ENCODE results near the gene ST6GAL1. TPM values are rescaled to one million over a fixed set of nuclear protein-coding genes. Genes with fewer than 3 reads are reported as not detected.

The ST6GAL1 gene
- total RNA-seq, 1 experiment from 2014 or later: 25.6 TPM

GRCh38 chr3:186930641-186931531, 560 bp downstream of the ST6GAL1 start:
- BruUV-seq (replicated peaks): TSS peak; percentile 33
- intact Hi-C loops (cut with micrococcal nuclease; ENCODE audit: unreplicated experiment): loop anchor here (1.0 to 10.0 kb wide), 7 partner anchors 60 to 316 kb away; partner anchors contain the start of genes AHSG and RPL39L
- Histone ChIP-seq H3K4me1 (replicated peaks; ENCODE audit: insufficient read depth) (peaks cover 12% of the 10 kb centered on the region), H3K4me2 (peak overlapping the region; percentile 96), H4K20me1 (ENCODE audit: insufficient read depth) (peaks cover 5% of the 10 kb centered on the region; the same call in 1 of the 2 replicates), H3K79me2 (ENCODE audit: low read depth) (no peaks in the 10 kb centered on the region), H3K9me3 (ENCODE audit: insufficient read depth, low read depth) (no peaks in the 10 kb centered on the region), H2AFZ (peak overlapping the region; percentile 94), H3K36me3 (ENCODE audit: low read depth) (no peaks in the 10 kb centered on the region), H3F3A (ENCODE audit: insufficient read depth, low read depth) (peaks cover 19% of the 10 kb centered on the region; the same call in 1 of the 2 replicates), H3K27me3 (ENCODE audit: insufficient read depth, low read depth) (no peaks in the 10 kb centered on the region), H3K27ac (no peak overlapping the region), H3K9me2 (ENCODE audit: insufficient read depth) (no peaks in the 10 kb centered on the region), H3K4me3 (peak overlapping the region; percentile 97)
- peak; percentile 65 to 71 for DNase-seq
- ChIA-PET POLR2A (ENCODE audit: unreplicated experiment) (no interaction called here), CTCF (interaction anchor here (0.6 kb wide), 3 partner anchors 102 to 1484 kb away, joined by 3 to 4 read pairs (median 4); no protein-coding TSS in a partner anchor)
- no peak for TF ChIP-seq EZH2 (IDR thresholded peaks at IDR 0.05; ENCODE audit: low read depth)
- TF ChIP-seq CTCF (conservative IDR thresholded peaks at IDR 0.05): peak; percentile 29; the same call in 1 of the 2 replicates

GRCh38 chr3:186931532-186932280, 1.4 kb downstream of the ST6GAL1 start:
- POLR2A ChIA-PET (ENCODE audit: unreplicated experiment): interaction anchor here (0.6 kb wide), 1 partner anchor 129 kb away, joined by 7 read pairs; no protein-coding TSS in a partner anchor
- Histone ChIP-seq H3K79me2 (ENCODE audit: low read depth) (no peaks in the 10 kb centered on the region), H3K27me3 (ENCODE audit: insufficient read depth, low read depth) (no peaks in the 10 kb centered on the region), H3K36me3 (ENCODE audit: low read depth) (no peaks in the 10 kb centered on the region), H3K4me2 (peak overlapping the region; percentile 96), H3K27ac (no peak overlapping the region), H2AFZ (peak overlapping the region; percentile 94), H3K9me2 (ENCODE audit: insufficient read depth) (no peaks in the 10 kb centered on the region), H3K4me3 (peak overlapping the region; percentile 97), H4K20me1 (ENCODE audit: insufficient read depth) (peaks cover 5% of the 10 kb centered on the region; the same call in 1 of the 2 replicates), H3F3A (ENCODE audit: insufficient read depth, low read depth) (peaks cover 19% of the 10 kb centered on the region; the same call in 1 of the 2 replicates), H3K9me3 (ENCODE audit: insufficient read depth, low read depth) (no peaks in the 10 kb centered on the region), H3K4me1 (replicated peaks; ENCODE audit: insufficient read depth) (peaks cover 12% of the 10 kb centered on the region)
- peak; percentile 62 to 63 for DNase-seq
- TF ChIP-seq CTCF (conservative IDR thresholded peaks at IDR 0.05): no peak
- TF ChIP-seq EZH2 (IDR thresholded peaks at IDR 0.05; ENCODE audit: low read depth): no peak
- CTCF ChIA-PET: interaction anchor here (0.6 to 1.0 kb wide), 2 partner anchors 86 to 206 kb away, joined by 4 read pairs; no protein-coding TSS in a partner anchor
- no TSS peak for BruUV-seq (replicated peaks)
- intact Hi-C loops (cut with micrococcal nuclease; ENCODE audit: unreplicated experiment): loop anchor here (1.0 to 10.0 kb wide), 6 partner anchors 59 to 317 kb away; partner anchors contain the start of genes AHSG and RPL39L

Data from PC-9 (cell line).